GM19023 (cell line): ENCODE measurements around the gene TMEM168.

Source experiments
- ATAC-seq: cut with Tn5 transposase; IDR thresholded peaks from one replicate; pipeline ENCODE4 v1.9.1; 2021; ENCODE audit warnings: mild to moderate bottlenecking, moderate library complexity; ENCODE audit not compliant: unreplicated experiment

TMEM168 gene

GRCh38 chr7:112723416-112723815 lies 66.8 kb downstream of the TMEM168 start:
- ATAC-seq = no peak

- ATAC-seq = no peak
These were observed 68.8 kb downstream of the TMEM168 start for GRCh38 chr7:112721366-112721765.

GRCh38 chr7:112715525-112715924 lies 74.7 kb downstream of the TMEM168 start:
- ATAC-seq = no peak

GRCh38 chr7:112714917-112715316 lies 75.3 kb downstream of the TMEM168 start:
- ATAC-seq = no peak
